Endothelial cell (in vitro differentiated cells): ENCODE results near the gene NT5DC3. TPM values are rescaled to one million over a fixed set of nuclear protein-coding genes. Genes with fewer than 3 reads are reported as not detected.

ENCODE experiments used
- DNase-seq: peaks from one replicate; pipeline ENCODE4 v3.0.0; 2021; ENCODE audit warnings: low spot score
- H3K27ac Mint-ChIP-seq: one replicate; pipeline ENCODE4 v1.8.0; 2021; ENCODE audit warnings: mixed read lengths, inconsistent platforms; ENCODE audit not compliant: unreplicated experiment
- H3K27me3 Mint-ChIP-seq: one replicate; pipeline ENCODE4 v1.8.0; 2021; ENCODE audit warnings: mild to moderate bottlenecking, moderate library complexity, mixed read lengths, inconsistent platforms; ENCODE audit not compliant: unreplicated experiment
- H3K36me3 Mint-ChIP-seq: one replicate; pipeline ENCODE4 v1.8.0; 2021; ENCODE audit warnings: mild to moderate bottlenecking, low read depth, mixed read lengths, inconsistent platforms; ENCODE audit not compliant: unreplicated experiment
- H3K4me1 Mint-ChIP-seq: one replicate; pipeline ENCODE4 v1.8.0; 2021; ENCODE audit warnings: mild to moderate bottlenecking, mixed read lengths, inconsistent platforms; ENCODE audit not compliant: unreplicated experiment
- H3K4me3 Mint-ChIP-seq: one replicate; pipeline ENCODE4 v1.8.0; 2021; ENCODE audit warnings: mild to moderate bottlenecking, mixed read lengths, inconsistent platforms; ENCODE audit not compliant: unreplicated experiment
- H3K9me3 Mint-ChIP-seq: one replicate; pipeline ENCODE4 v1.8.0; 2021; ENCODE audit warnings: mixed read lengths, inconsistent platforms; ENCODE audit not compliant: unreplicated experiment
- CTCF ChIP-seq: fragments of 200-600 bp; sonication (generic); IDR thresholded peaks from one replicate; pipeline ENCODE4 v1.5.0; 2021; ENCODE audit warnings: antibody characterized with exemption; ENCODE audit not compliant: unreplicated experiment
- total RNA-seq: library from RNA; stranded (reverse); fragmentation: NEBNext Ultra II Directional; extraction: Animal tissue kit (Norgen Biotek cat#: 25700); gene quantifications from one replicate; pipeline ENCODE4 v1.2.1, GENCODE V29; 2021; ENCODE audit not compliant: unreplicated experiment

NT5DC3 gene
- total RNA-seq, 1 donor from 2014 or later = 1.3 TPM

DNA sequence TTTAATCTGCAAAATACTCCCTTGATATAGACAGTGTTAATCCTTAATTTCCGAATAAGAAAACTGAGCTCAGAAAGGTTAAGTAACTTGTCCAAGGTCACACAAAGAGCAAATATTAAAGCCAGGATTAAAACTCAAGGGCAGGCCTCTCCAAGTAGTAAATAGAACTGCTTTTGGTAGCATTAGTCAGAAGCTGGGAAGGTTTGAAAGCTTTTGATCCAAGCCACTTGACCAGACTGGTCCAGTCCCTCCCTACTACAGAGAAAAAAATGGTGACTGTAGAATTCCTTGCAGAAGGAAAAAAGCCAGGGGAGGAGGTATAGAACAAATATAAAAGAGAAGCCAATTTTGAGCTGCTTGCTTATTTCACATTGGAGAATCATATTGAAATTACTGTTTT is 111.5 kb downstream of the NT5DC3 start:
- no peaks in the 10 kb centered on the region for H3K4me1 Mint-ChIP-seq
- no peaks in the 10 kb centered on the region for H3K36me3 Mint-ChIP-seq
- peaks cover 5% of the 10 kb centered on the region for H3K9me3 Mint-ChIP-seq
- H3K27me3 Mint-ChIP-seq = peaks cover 2% of the 10 kb centered on the region
- H3K4me3 Mint-ChIP-seq = no peak overlapping the region
- no peak for TF ChIP-seq CTCF
- no peak for DNase-seq
- no peak overlapping the region for H3K27ac Mint-ChIP-seq

- Mint-ChIP-seq H3K4me3 (no peak overlapping the region), H3K36me3 (no peaks in the 10 kb centered on the region), H3K4me1 (no peaks in the 10 kb centered on the region), H3K9me3 (peaks cover 5% of the 10 kb centered on the region), H3K27me3 (peaks cover 2% of the 10 kb centered on the region), H3K27ac (no peak overlapping the region)
- no peak for TF ChIP-seq CTCF
- no peak for DNase-seq
Observed at GRCh38 chr12:103728323-103728722, 112.7 kb downstream of the NT5DC3 start.

DNA sequence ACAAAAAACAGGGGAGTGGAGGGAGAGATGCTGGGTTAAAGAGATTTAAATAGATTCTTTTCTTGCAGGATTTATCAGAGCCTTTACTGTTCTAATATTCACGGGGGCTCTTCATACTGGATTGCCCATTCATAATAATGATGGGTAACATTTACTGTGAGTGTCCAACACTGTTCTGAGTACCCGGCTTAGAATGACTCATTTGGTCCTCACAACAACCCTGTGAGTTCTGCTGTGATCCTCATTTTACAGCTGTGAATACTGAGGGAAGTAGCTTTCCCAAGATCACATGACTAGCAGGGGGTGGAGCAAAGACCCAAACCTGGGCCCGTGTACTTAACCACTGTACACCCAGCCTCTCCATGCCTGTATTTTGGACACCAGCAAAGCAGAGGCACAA is 113.4 kb downstream of the NT5DC3 start:
- H3K27ac Mint-ChIP-seq = no peak overlapping the region
- no peak for DNase-seq
- no peak overlapping the region for H3K4me3 Mint-ChIP-seq
- peaks cover 2% of the 10 kb centered on the region for H3K27me3 Mint-ChIP-seq
- peaks cover 5% of the 10 kb centered on the region for H3K9me3 Mint-ChIP-seq
- H3K4me1 Mint-ChIP-seq = no peaks in the 10 kb centered on the region
- H3K36me3 Mint-ChIP-seq = no peaks in the 10 kb centered on the region
- no peak for TF ChIP-seq CTCF

DNA sequence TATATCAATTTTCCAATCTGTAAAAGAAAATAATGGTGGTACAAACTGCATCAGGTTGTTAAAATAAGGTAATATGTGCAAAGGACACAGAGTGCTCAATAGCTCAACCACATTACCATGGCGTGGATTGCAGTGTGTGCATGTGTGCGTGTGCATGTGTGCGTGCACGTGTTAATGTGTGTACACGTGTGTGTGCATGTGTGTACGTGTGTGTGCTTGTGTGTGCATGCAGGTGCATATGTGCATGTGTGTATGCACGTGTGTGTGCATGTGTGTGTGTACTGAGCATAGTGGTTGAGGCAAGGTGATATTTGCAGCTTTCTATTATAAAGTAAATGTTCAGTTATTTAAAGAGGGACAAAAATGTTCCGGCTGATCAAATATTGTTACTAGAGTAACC is 115.6 kb downstream of the NT5DC3 start:
- no peak overlapping the region for H3K4me3 Mint-ChIP-seq
- no peak for TF ChIP-seq CTCF

More for the DNA sequence above, 115.6 kb downstream of the NT5DC3 start:
- H3K36me3 Mint-ChIP-seq = no peaks in the 10 kb centered on the region
- peaks cover 2% of the 10 kb centered on the region for H3K27me3 Mint-ChIP-seq
- no peaks in the 10 kb centered on the region for H3K9me3 Mint-ChIP-seq
- H3K4me1 Mint-ChIP-seq = no peaks in the 10 kb centered on the region
- H3K27ac Mint-ChIP-seq = no peak overlapping the region
- DNase-seq = no peak

Other genes starting within 250 kb of the NT5DC3 start
- 729 TPM for gene HSP90B1, start 89.2 kb upstream of the NT5DC3 start, total RNA-seq
- 28.6 TPM for gene TDG, start 124.6 kb upstream of the NT5DC3 start, total RNA-seq
- 3.8 TPM for gene GLT8D2, start 209.0 kb upstream of the NT5DC3 start, total RNA-seq
- 13.3 TPM for gene HCFC2, start 223.3 kb upstream of the NT5DC3 start, total RNA-seq